SU-DHL-6 (cell line): ENCODE measurements around the gene BCL2L15.
A peak's percentile ranks its signal among the peaks of the same experiment; 100 is the strongest.

Experiments
- H2AFZ ChIP-seq: fragments of 200-600 bp; sonication (generic); 2 replicates; pipeline ENCODE4 v1.6.1; 2014; ENCODE audit warnings: low read depth, mild to moderate bottlenecking, moderate library complexity, mixed read lengths, antibody characterized with exemption, low read length; ENCODE audit not compliant: severe bottlenecking
- H3F3A ChIP-seq: fragments of 200-600 bp; shearing (Covaris generic); 2 replicates; pipeline ENCODE4 v1.6.0; 2016; ENCODE audit warnings: antibody characterized with exemption, mild to moderate bottlenecking; ENCODE audit not compliant: insufficient read depth
- H3K27ac ChIP-seq: fragments of 200-600 bp; sonication (generic); 2 replicates; pipeline ENCODE4 v1.5.1; 2016; ENCODE audit warnings: low read depth, mild to moderate bottlenecking, low read length, moderate library complexity, mixed read lengths
- H3K27me3 ChIP-seq: fragments of 200-600 bp; sonication (generic), shearing (Covaris generic); 2 replicates; pipeline ENCODE4 v1.6.0; 2014; ENCODE audit warnings: mild to moderate bottlenecking, low read length
- H3K36me3 ChIP-seq: fragments of 200-600 bp; sonication (generic); 2 replicates; pipeline ENCODE4 v1.6.1; 2014; ENCODE audit warnings: mild to moderate bottlenecking, low read length, mixed read lengths
- H3K4me2 ChIP-seq: fragments of 300-600, 200-600 bp; shearing (Covaris generic), sonication (generic); 2 replicates; pipeline ENCODE4 v1.6.0; 2014; ENCODE audit warnings: low read length, low read depth, mild to moderate bottlenecking; ENCODE audit not compliant: poor library complexity, severe bottlenecking
- H3K4me3 ChIP-seq: fragments of 200-600 bp; sonication (generic); 2 replicates; pipeline ENCODE4 v1.5.1; 2014; ENCODE audit warnings: antibody characterized with exemption, low read length, mild to moderate bottlenecking, mixed read lengths; ENCODE audit not compliant: insufficient read depth, poor library complexity, severe bottlenecking
- H3K79me2 ChIP-seq: fragments of 200-600 bp; sonication (generic); 2 replicates; pipeline ENCODE4 v1.6.1; 2014; ENCODE audit warnings: mild to moderate bottlenecking, low read length, moderate library complexity; ENCODE audit not compliant: insufficient read depth
- H3K9ac ChIP-seq: fragments of 200-600 bp; sonication (generic); 2 replicates; pipeline ENCODE4 v1.7.0; 2014; ENCODE audit warnings: mild to moderate bottlenecking, low read length
- H3K9me2 ChIP-seq: fragments of 200-600 bp; sonication (generic); replicated peaks from 2 replicates; pipeline ENCODE4 v1.6.1; 2014; ENCODE audit warnings: low read length; ENCODE audit not compliant: insufficient read depth
- H3K9me3 ChIP-seq: fragments of 200-600 bp; sonication (generic); 2 replicates; pipeline ENCODE4 v1.6.1; 2014; ENCODE audit warnings: low read length, mixed read lengths; ENCODE audit not compliant: insufficient read depth
- H4K20me1 ChIP-seq: fragments of 200-600 bp; sonication (generic); 2 replicates; pipeline ENCODE4 v1.6.1; 2014; ENCODE audit warnings: low read depth, mild to moderate bottlenecking, antibody characterized with exemption, low read length, moderate library complexity, mixed read lengths
- CTCF ChIP-seq: fragments of 200-600 bp; sonication (generic); IDR thresholded peaks from one replicate; pipeline ENCODE4 v1.5.1; 2017; ENCODE audit warnings: antibody characterized with exemption, mild to moderate bottlenecking, low read length, moderate library complexity; ENCODE audit not compliant: insufficient read depth, poor library complexity, severe bottlenecking
- EZH2phosphoT487 ChIP-seq: fragments of 200-600 bp; sonication (generic), shearing (Covaris generic); conservative IDR thresholded peaks from 2 replicates; pipeline ENCODE4 v1.6.1; 2018; ENCODE audit warnings: mild to moderate bottlenecking, antibody characterized with exemption, low read length, moderate library complexity, mixed read lengths

Gene BCL2L15

GRCh38 chr1:113928941-113929749, 41.8 kb upstream of the BCL2L15 start, which contains the start of gene HIPK1:
TSS of gene HIPK1 (plus strand) at chr1:113929324.
- Histone ChIP-seq H3K9me2 (no peaks in the 10 kb centered on the region), H3F3A (peaks cover 7% of the 10 kb centered on the region; the same call in 1 of the 2 replicates), H3K9ac (peak within 1 kb of the TSS; percentile 68), H3K4me2 (peak within 1 kb of the TSS; percentile 62), H3K36me3 (no peaks in the 10 kb centered on the region), H3K4me3 (peak within 1 kb of the TSS; percentile 81), H3K9me3 (no peaks in the 10 kb centered on the region), H2AFZ (peak within 1 kb of the TSS; percentile 56), H3K27me3 (no peaks in the 10 kb centered on the region), H4K20me1 (peaks cover 4% of the 10 kb centered on the region; the same call in 1 of the 2 replicates), H3K27ac (peak within 1 kb of the TSS; percentile 56), H3K79me2 (peaks cover 45% of the 10 kb centered on the region)
- TF ChIP-seq CTCF = no peak
- no peak for TF ChIP-seq EZH2phosphoT487

- TF ChIP-seq EZH2phosphoT487 = no peak
- no peak for TF ChIP-seq CTCF
- Histone ChIP-seq H3K9me2 (no peaks in the 10 kb centered on the region), H3K9ac (peak overlapping the region; percentile 68), H3K9me3 (no peaks in the 10 kb centered on the region), H3K4me3 (peak overlapping the region; percentile 81), H3K27ac (peak overlapping the region; percentile 56), H3F3A (peaks cover 7% of the 10 kb centered on the region; the same call in 1 of the 2 replicates), H2AFZ (peak overlapping the region; percentile 56), H3K4me2 (peak overlapping the region; percentile 62), H3K27me3 (no peaks in the 10 kb centered on the region), H3K79me2 (peaks cover 37% of the 10 kb centered on the region), H4K20me1 (peaks cover 4% of the 10 kb centered on the region; the same call in 1 of the 2 replicates), H3K36me3 (no peaks in the 10 kb centered on the region)
Measured at GRCh38 chr1:113928187-113928930, 41.0 kb upstream of the BCL2L15 start.

GRCh38 chr1:113924473-113924872, 37.1 kb upstream of the BCL2L15 start:
- Histone ChIP-seq H3K9me2 (no peaks in the 10 kb centered on the region), H3K79me2 (no peaks in the 10 kb centered on the region), H3K9ac (no peak overlapping the region), H3F3A (peaks cover 7% of the 10 kb centered on the region; the same call in 1 of the 2 replicates), H3K36me3 (no peaks in the 10 kb centered on the region), H3K9me3 (no peaks in the 10 kb centered on the region), H3K27me3 (no peaks in the 10 kb centered on the region), H2AFZ (no peak overlapping the region), H3K4me2 (no peak overlapping the region), H4K20me1 (no peaks in the 10 kb centered on the region), H3K27ac (no peak overlapping the region), H3K4me3 (no peak overlapping the region)
- no peak for TF ChIP-seq CTCF
- TF ChIP-seq EZH2phosphoT487 = no peak
